Lower leg skin (tissue), 4 donors: ENCODE results near the gene IQGAP3. TPM values are rescaled to one million over a fixed set of nuclear protein-coding genes. Genes with fewer than 3 reads are reported as not detected.

Source experiments
- DNase-seq, 2 donors: peaks; one replicate each; pipeline ENCODE4 v3.0.0-alpha.2; 2019; ENCODE audit warnings: low spot score in 2 of 2
- H3K4me3 ChIP-seq: fragments of 200-600 bp; sonication (generic); 2 replicates; pipeline ENCODE4 v1.5.1; 2017; ENCODE audit warnings: mild to moderate bottlenecking, low read depth; ENCODE audit not compliant: poor library complexity, severe bottlenecking
- CTCF ChIP-seq, 3 donors: fragments of 450-650 bp; IDR thresholded peaks; one replicate each; pipeline ENCODE4 v1.5.1; 2016; ENCODE audit warnings: antibody characterized with exemption in 3 of 3, mild to moderate bottlenecking in 3 of 3, moderate library complexity in 2 of 3
- POLR2A ChIP-seq, 2 donors: fragments of 450-650 bp; IDR thresholded peaks; one replicate each; pipeline ENCODE4 v1.6.1; 2016 to 2017; ENCODE audit warnings: antibody characterized with exemption in 2 of 2, mild to moderate bottlenecking in 1 of 2, moderate library complexity in 1 of 2
- WGBS, 2 donors: methylation state at CpG; one replicate each; pipeline ENCODE4 v1.1.5; 2018; 5-methylcytosine and 5-hydroxymethylcytosine counted together
- intact Hi-C: fragments of 100-400 bp; cut with DNase I; formaldehyde crosslinking; loops from one replicate; pipeline ENCODE4 v1.15.0; 2023; ENCODE audit warnings: low total_unique reads
- total RNA-seq, 4 donors: library from RNA; depleted of rRNA; stranded (reverse); fragments of >200 nt; gene quantifications; one replicate each; pipeline ENCODE4 v1.1.0, GENCODE V29; 2016

IQGAP3 gene
- total RNA-seq, 4 donors from 2014 or later = 0.98 to 3.0 (median 2.1) TPM

DNA sequence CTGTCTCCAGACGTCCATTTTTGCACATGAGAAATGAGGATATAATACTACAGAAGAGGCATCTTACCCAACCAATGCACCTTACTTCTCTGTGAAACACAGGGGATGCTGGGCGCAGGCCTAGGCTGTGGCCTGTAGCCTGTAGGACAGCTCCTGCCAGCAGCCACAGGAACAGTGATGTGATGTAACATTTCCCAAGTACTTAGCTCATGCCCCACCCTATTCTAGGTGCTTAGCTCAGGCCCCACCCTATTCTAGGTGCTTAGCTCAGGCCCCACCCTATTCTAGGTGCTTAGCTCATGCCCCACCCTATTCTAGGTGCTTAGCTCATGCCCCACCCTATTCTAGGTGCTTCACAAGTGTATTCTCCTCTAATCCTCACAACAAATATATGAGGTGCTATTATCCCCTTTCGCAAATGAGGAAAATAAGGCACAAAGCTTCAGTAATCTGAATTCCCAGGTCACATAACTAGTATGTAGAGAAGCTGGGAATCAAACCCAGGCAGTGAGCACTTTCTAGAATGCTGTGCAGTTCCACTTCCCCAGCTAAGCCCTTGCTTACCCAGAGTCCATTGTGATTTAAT is 14.6 kb upstream of the IQGAP3 start:
- intact Hi-C loops = loop anchor here (10.0 kb wide), 1 partner anchor 142 kb away; no protein-coding TSS in a partner anchor
- no peak for DNase-seq
- no peak for TF ChIP-seq POLR2A (IDR thresholded peaks at IDR 0.05)
- no peak for TF ChIP-seq CTCF (IDR thresholded peaks at IDR 0.05)
- 89 to 92% methylated on average over 3 of the region's 3 CpGs for WGBS, 2 donors
- no peak overlapping the region for H3K4me3 ChIP-seq

GRCh38 chr1:156586323-156586722 is 14.0 kb upstream of the IQGAP3 start:
- intact Hi-C loops = loop anchor here (10.0 kb wide), 1 partner anchor 142 kb away; no protein-coding TSS in a partner anchor
- TF ChIP-seq POLR2A (IDR thresholded peaks at IDR 0.05) = no peak
- no peak for TF ChIP-seq CTCF (IDR thresholded peaks at IDR 0.05)
- 73 to 74% methylated on average over 4 of the region's 4 CpGs for WGBS, 2 donors

GRCh38 chr1:156584813-156585212 is 12.4 kb upstream of the IQGAP3 start:
- intact Hi-C loops = loop anchor here (10.0 kb wide), 1 partner anchor 140 kb away; no protein-coding TSS in a partner anchor
- whole genome bisulfite sequencing, 2 donors = 54 to 55% methylated on average over 11 of the region's 11 CpGs
- TF ChIP-seq POLR2A (IDR thresholded peaks at IDR 0.05) = no peak
- TF ChIP-seq CTCF (IDR thresholded peaks at IDR 0.05) = no peak
- no peak for DNase-seq
- H3K4me3 ChIP-seq = no peak overlapping the region

More at GRCh38 chr1:156586323-156586722, 14.0 kb upstream of the IQGAP3 start:
- no peak overlapping the region for H3K4me3 ChIP-seq
- DNase-seq = no peak

DNA sequence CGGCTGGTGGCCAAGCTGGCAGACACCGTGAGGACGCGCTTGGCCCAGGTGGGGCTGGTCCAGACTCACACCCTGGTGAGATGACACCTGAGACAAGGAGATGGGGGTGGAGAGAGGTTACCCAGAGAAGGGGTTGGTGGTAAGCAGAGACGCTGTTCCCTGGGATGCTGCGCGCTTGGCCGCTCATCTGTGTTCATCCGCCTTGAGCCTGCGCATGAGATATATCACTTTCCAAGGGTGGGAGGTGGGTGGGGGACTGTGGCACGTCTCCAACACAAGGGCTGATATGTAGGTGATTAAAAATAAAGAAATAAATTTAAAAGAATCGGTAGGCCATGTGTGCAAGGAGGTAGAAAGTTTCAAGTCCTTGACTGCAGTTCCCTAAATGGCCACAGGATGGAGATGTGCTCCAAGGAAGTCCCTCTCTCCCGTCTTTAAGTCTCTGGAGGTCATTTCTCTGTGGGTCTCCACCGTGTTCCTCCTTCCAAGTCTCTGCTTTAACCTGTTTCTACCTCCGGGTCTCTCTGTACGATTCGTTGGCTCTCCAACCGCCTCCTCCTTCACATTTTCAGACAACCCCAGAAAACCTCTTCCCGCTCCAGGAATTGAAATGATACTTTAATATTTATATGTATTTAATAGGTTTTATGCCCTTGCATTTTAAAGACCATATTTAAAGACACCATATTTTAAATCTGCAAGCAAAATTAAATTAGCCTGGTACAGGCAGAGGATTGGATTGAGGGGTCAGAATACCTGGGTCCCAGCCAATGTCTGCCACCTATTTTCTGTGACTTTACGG is 11.7 kb upstream of the IQGAP3 start:
- TF ChIP-seq POLR2A (IDR thresholded peaks at IDR 0.05) (no peak), CTCF (IDR thresholded peaks at IDR 0.05) (peak in 1 of 3 donors; percentile 41)
- intact Hi-C loops = loop anchor here (10.0 kb wide), 1 partner anchor 139 kb away; no protein-coding TSS in a partner anchor

GRCh38 chr1:156582388-156583017 is 10.1 kb upstream of the IQGAP3 start:
- no peak for DNase-seq
- H3K4me3 ChIP-seq = no peak overlapping the region
- intact Hi-C loops = loop anchor here (10.0 kb wide), 1 partner anchor 138 kb away; no protein-coding TSS in a partner anchor
- no peak for TF ChIP-seq CTCF (IDR thresholded peaks at IDR 0.05)
- TF ChIP-seq POLR2A (IDR thresholded peaks at IDR 0.05) = no peak
- WGBS, 2 donors = 70 to 81% methylated on average over 8 to 9 of the region's 9 CpGs

More for the DNA sequence above, 11.7 kb upstream of the IQGAP3 start:
- 51 to 52% methylated on average over 20 of the region's 20 CpGs for WGBS, 2 donors
- no peak overlapping the region for H3K4me3 ChIP-seq
- DNase-seq = peak; percentile 80 to 90
